GM19372 (cell line): ENCODE data around the gene HIP1.
"Not testable (repeated sequence)": the region's sequence is repeated elsewhere in the genome, so short reads cannot be mapped to it uniquely, and the experiment has no call there.

Experiments used
- ATAC-seq: cut with Tn5 transposase; IDR thresholded peaks from one replicate; pipeline ENCODE4 v1.9.1; 2021; ENCODE audit warnings: mild to moderate bottlenecking, low read depth, moderate library complexity; ENCODE audit not compliant: unreplicated experiment

HIP1 gene

GRCh38 chr7:75717746-75718145 lies 21.0 kb downstream of the HIP1 start:
- not testable (repeated sequence) for ATAC-seq

GRCh38 chr7:75716992-75717626 lies 21.6 kb downstream of the HIP1 start:
- ATAC-seq = no peak

GRCh38 chr7:75715864-75716263 lies 22.9 kb downstream of the HIP1 start:
- ATAC-seq = no peak

GRCh38 chr7:75712517-75713361 lies 26.0 kb downstream of the HIP1 start:
- no peak for ATAC-seq

- ATAC-seq = no peak
Measured at GRCh38 chr7:75711656-75712514, 26.9 kb downstream of the HIP1 start.

GRCh38 chr7:75711076-75711475 lies 27.7 kb downstream of the HIP1 start:
- ATAC-seq = no peak

- no peak for ATAC-seq
Measured at GRCh38 chr7:75704928-75705327, 33.8 kb downstream of the HIP1 start.

GRCh38 chr7:75702515-75702914 lies 36.2 kb downstream of the HIP1 start:
- ATAC-seq = no peak

GRCh38 chr7:75699993-75700392 lies 38.7 kb downstream of the HIP1 start:
- no peak for ATAC-seq

GRCh38 chr7:75698358-75698757 lies 40.4 kb downstream of the HIP1 start:
- ATAC-seq = no peak

- ATAC-seq = no peak
Measured at GRCh38 chr7:75696263-75697037, 42.3 kb downstream of the HIP1 start.

- no peak for ATAC-seq
Measured at GRCh38 chr7:75694638-75695399, 43.9 kb downstream of the HIP1 start.

GRCh38 chr7:75693668-75694067 lies 45.1 kb downstream of the HIP1 start:
- ATAC-seq = not testable (repeated sequence)

GRCh38 chr7:75691793-75692543 lies 46.8 kb downstream of the HIP1 start:
- no peak for ATAC-seq

- ATAC-seq = no peak
Measured at GRCh38 chr7:75690121-75690523, 48.6 kb downstream of the HIP1 start.

GRCh38 chr7:75689246-75690099 lies 49.3 kb downstream of the HIP1 start:
- no peak for ATAC-seq

GRCh38 chr7:75688200-75689136 lies 50.3 kb downstream of the HIP1 start:
- no peak for ATAC-seq
